PC-9 (cell line): ENCODE data around the gene CEMIP2. TPM values are rescaled to one million over a fixed set of nuclear protein-coding genes. Genes with fewer than 3 reads are reported as not detected.

Experiments used
- BruUV-seq: library from RNA; stranded (reverse); fragments of 400-500 nt; replicated peaks from 2 replicates; lab custom pipeline; 2021; lab: Mats Ljungman, UMichigan
- CTCF ChIA-PET: fragments of 300-600 bp; sonication (Branson Sonifier 250); formaldehyde crosslinking; loops from one replicate; lab custom pipeline; 2022; ENCODE audit warnings: antibody characterized with exemption; lab: Charles Lee
- POLR2A ChIA-PET: fragments of 300-600 bp; sonication (Branson Sonifier 250); formaldehyde crosslinking; loops from one replicate; lab custom pipeline; 2022; ENCODE audit warnings: antibody characterized with exemption; ENCODE audit not compliant: unreplicated experiment; lab: Charles Lee
- DNase-seq, 2 experiments: peaks; one replicate each; pipeline versions ENCODE4 v3.0.0 to v3.0.0-alpha.2; 2015 to 2022; ENCODE audit warnings: mixed read lengths in 1 of 2
- H2AFZ ChIP-seq: fragments of 200-600 bp; sonication (generic); 2 replicates; pipeline ENCODE4 v1.8.1; 2017; ENCODE audit warnings: antibody characterized with exemption
- H3F3A ChIP-seq: fragments of 200-600 bp; sonication (generic); 2 replicates; pipeline ENCODE4 v1.8.1; 2017; ENCODE audit warnings: antibody characterized with exemption, mild to moderate bottlenecking, low read depth; ENCODE audit not compliant: insufficient read depth
- H3K27ac ChIP-seq: fragments of 200-600 bp; sonication (generic); 2 replicates; pipeline ENCODE4 v1.6.1; 2016; ENCODE audit warnings: mixed run types
- H3K27me3 ChIP-seq: fragments of 200-600 bp; sonication (generic); 2 replicates; pipeline ENCODE4 v1.6.1; 2016; ENCODE audit warnings: low read depth, mixed run types; ENCODE audit not compliant: insufficient read depth
- H3K36me3 ChIP-seq: fragments of 200-600 bp; sonication (generic); 2 replicates; pipeline ENCODE4 v1.6.1; 2016; ENCODE audit warnings: low read depth, mixed run types
- H3K4me1 ChIP-seq: fragments of 200-600 bp; sonication (generic); replicated peaks from 2 replicates; pipeline ENCODE4 v1.6.1; 2016; ENCODE audit warnings: mixed run types; ENCODE audit not compliant: insufficient read depth
- H3K4me2 ChIP-seq: fragments of 200-600 bp; sonication (generic); 2 replicates; pipeline ENCODE4 v1.6.1; 2017; ENCODE audit warnings: mixed run types
- H3K4me3 ChIP-seq: fragments of 200-600 bp; sonication (generic); 2 replicates; pipeline ENCODE4 v1.6.1; 2016; ENCODE audit warnings: mixed run types
- H3K79me2 ChIP-seq: fragments of 200-600 bp; sonication (generic); 2 replicates; pipeline ENCODE4 v1.6.1; 2017; ENCODE audit warnings: low read depth, mixed run types
- H3K9me2 ChIP-seq: fragments of 200-600 bp; sonication (generic); 2 replicates; pipeline ENCODE4 v1.8.1; 2017; ENCODE audit warnings: mild to moderate bottlenecking; ENCODE audit not compliant: insufficient read depth
- H3K9me3 ChIP-seq: fragments of 200-600 bp; sonication (generic); 2 replicates; pipeline ENCODE4 v1.8.1; 2016; ENCODE audit warnings: low read depth; ENCODE audit not compliant: insufficient read depth
- H4K20me1 ChIP-seq: fragments of 200-600 bp; sonication (generic); 2 replicates; pipeline ENCODE4 v1.8.1; 2017; ENCODE audit not compliant: insufficient read depth
- CTCF ChIP-seq: fragments of 200-600 bp; sonication (generic); conservative IDR thresholded peaks from 2 replicates; pipeline ENCODE4 v1.6.1; 2017; ENCODE audit warnings: mixed run types, antibody characterized with exemption, mild to moderate bottlenecking, moderate library complexity
- EZH2 ChIP-seq: fragments of 200-600 bp; sonication (generic); IDR thresholded peaks from 2 replicates; pipeline ENCODE4 v1.8.0; 2017; ENCODE audit warnings: antibody characterized with exemption, low read depth
- intact Hi-C: fragments of 100-400 bp; cut with micrococcal nuclease; formaldehyde crosslinking; loops from one replicate; pipeline ENCODE4 v1.10.0; 2022; ENCODE audit not compliant: unreplicated experiment
- total RNA-seq: library from RNA; stranded (reverse); gene quantifications from 2 replicates; pipeline ENCODE4 v1.2.3, GENCODE V29; 2021

Gene CEMIP2
- total RNA-seq, 1 experiment from 2014 or later: 77.0 TPM

GRCh38 chr9:71769175-71770161 lies 1.2 kb upstream of the CEMIP2 start:
- peaks cover 18% of the 10 kb centered on the region; the same call in 1 of the 2 replicates for H3F3A ChIP-seq
- H3K36me3 ChIP-seq: no peaks in the 10 kb centered on the region
- H3K4me3 ChIP-seq: peak overlapping the region; percentile 64
- peak; percentile 75 to 84 for DNase-seq
- peaks cover 36% of the 10 kb centered on the region for H3K79me2 ChIP-seq
- ChIA-PET POLR2A (interaction anchor here (0.6 to 0.7 kb wide), 4 partner anchors 10 to 1877 kb away, joined by 3 to 4 read pairs (median 3); no protein-coding TSS in a partner anchor), CTCF (interaction anchor here (0.7 to 2.2 kb wide), 4 partner anchors 42 to 164 kb away, joined by 3 to 6 read pairs (median 4); no protein-coding TSS in a partner anchor)
- BruUV-seq: TSS peak; percentile 26
- intact Hi-C loops: loop anchor here (1.0 to 10.0 kb wide), 5 partner anchors 43 to 484 kb away; no protein-coding TSS in a partner anchor
- H3K9me2 ChIP-seq: no peaks in the 10 kb centered on the region
- peaks cover 40% of the 10 kb centered on the region for H3K4me1 ChIP-seq
- peak overlapping the region; percentile 84 for H2AFZ ChIP-seq
- H3K27ac ChIP-seq: no peak overlapping the region; the same call in 1 of the 2 replicates
- no peaks in the 10 kb centered on the region for H3K9me3 ChIP-seq
- TF ChIP-seq EZH2: no peak
- TF ChIP-seq CTCF: peak; percentile 63
- no peaks in the 10 kb centered on the region for H3K27me3 ChIP-seq
- H4K20me1 ChIP-seq: peaks cover 23% of the 10 kb centered on the region
- H3K4me2 ChIP-seq: peak overlapping the region; percentile 94

DNA sequence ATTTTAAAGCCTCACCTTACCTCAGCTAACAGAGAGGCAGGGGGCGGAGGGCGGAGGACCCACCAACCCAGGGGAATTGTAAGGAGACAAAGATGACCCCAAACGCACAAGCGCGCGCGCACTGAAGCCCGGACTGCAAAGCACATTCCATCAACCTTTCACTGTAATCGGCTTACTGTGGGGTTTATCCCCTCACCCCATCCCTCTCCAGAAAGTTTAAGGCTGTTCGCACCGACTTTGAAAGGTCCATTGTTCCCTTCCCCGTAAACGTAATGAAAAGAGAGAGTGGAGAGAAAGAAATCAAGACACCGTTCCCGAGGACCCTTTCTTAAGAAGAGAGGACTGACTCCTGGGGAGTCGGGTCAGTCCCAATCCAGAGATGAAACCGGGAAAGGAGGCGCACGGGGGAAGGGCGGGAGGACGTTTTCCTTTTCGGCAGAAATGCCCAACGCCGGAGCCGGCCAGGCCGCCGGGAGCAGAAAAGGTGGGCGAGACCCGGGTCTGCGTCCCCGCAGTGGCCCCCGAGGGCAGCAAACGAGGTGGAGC lies 464 bp downstream of the CEMIP2 start:
- Histone ChIP-seq H3K4me2 (peak overlapping the region; percentile 84), H3K4me1 (peaks cover 56% of the 10 kb centered on the region), H3K4me3 (peak overlapping the region; percentile 81), H3K79me2 (peaks cover 51% of the 10 kb centered on the region), H3K9me2 (no peaks in the 10 kb centered on the region), H3F3A (peaks cover 27% of the 10 kb centered on the region; the same call in 1 of the 2 replicates), H2AFZ (peak overlapping the region; percentile 67; the same call in 1 of the 2 replicates), H3K27ac (no peak overlapping the region), H3K36me3 (no peaks in the 10 kb centered on the region), H3K9me3 (no peaks in the 10 kb centered on the region), H4K20me1 (peaks cover 23% of the 10 kb centered on the region), H3K27me3 (no peaks in the 10 kb centered on the region)
- POLR2A ChIA-PET: interaction anchor here (0.6 to 2.0 kb wide), 3 partner anchors 60 to 143 kb away, joined by 3 to 13 read pairs (median 7); partner anchors contain the start of genes ABHD17B and C9orf85
- no peak for TF ChIP-seq EZH2
- no peak for TF ChIP-seq CTCF
- BruUV-seq: TSS peak; percentile 42
- intact Hi-C loops: loop anchor here (1.0 to 10.0 kb wide), 5 partner anchors 51 to 421 kb away; no protein-coding TSS in a partner anchor
- peak in 1 of 2 experiments; percentile 26 for DNase-seq
- CTCF ChIA-PET: interaction anchor here (0.7 kb wide), 1 partner anchor 41 kb away, joined by 3 read pairs; no protein-coding TSS in a partner anchor
